DMS114 treated with DMSO at 0.1 percent for 48 hours (cell line): ENCODE results near the gene THADA.

Experiments
- DNase-seq: peaks from one replicate; lab custom pipeline; 2025; ENCODE audit not compliant: unreplicated experiment; lab: John Stamatoyannopoulos, UW

Gene THADA

DNA sequence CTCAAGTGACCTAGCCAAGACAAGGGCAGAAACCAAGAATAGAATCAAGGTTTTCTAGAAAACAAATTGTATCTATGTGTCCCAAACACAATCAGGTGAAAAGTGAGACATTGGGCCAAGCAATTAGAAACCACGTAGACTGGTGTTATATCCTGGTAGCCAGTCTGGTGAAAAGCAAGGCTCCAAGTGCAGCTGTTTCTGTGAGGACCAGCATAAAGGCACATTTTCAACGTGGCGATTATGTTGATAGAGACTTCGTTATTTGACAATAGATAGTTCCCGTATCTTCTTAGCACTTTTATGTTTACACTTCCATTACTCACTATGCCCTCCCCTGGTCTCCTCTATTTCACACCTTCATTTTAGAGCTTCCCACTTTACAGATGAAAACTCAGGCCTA, 266.2 kb downstream of the THADA start:
- DNase-seq, result no peak

DNA sequence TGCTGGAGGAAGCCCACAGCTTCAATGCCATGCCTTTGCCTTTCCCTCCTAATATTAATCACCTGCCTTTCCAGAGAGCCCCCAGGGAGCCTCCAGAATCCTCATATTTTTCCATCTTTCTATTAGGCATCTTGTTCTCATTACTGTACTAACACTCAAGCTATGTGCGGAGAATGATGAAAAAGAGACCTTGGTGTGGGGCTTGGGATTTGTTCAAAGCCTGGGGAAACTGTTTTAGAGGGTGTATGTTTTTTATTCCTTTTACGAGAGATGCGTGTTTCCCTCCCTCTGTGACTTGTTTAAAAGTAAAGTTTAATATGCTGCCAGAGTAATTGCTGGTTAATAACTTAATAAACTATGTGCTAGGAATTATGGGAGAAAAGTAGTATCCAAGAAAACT, 267.0 kb downstream of the THADA start:
- no peak for DNase-seq

DNA sequence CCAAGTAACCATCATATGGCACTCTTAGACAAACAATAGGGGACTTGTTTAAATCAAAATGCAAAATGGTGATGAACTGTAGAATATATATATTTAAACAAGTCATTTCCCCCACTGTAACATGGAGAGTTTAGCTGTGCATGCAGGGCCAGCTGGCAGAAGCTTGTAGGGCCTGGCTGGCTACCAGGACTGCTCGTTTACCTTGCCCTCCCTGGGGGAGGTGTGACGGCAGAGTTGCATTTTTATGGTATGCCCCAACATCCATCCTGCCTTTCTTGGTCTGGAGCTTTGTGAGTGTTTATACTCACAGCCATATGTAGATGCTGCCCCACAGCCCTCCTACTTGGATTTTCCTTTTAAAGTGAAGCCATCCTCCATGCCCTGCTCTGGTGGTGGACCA, 267.7 kb downstream of the THADA start:
- DNase-seq, result no peak

DNA sequence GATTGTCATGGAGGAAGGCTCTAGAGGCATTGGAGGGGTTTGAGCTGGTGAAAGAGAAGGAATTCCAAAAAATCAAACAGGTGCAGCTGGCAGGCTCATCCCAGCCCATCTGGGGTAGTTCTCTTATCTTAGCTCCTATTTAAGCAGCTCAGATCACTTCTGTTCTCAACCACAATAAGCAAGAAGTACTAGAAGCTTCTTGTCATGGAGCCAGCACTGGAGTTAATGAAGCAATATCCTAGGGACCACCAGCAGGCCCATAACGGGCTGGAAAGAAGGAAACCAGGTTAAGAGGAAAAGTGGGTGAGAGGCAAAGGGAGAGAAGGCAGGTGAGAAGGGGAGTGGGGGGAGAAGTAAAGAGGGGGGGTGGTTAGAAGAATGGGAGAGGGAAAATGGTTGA, 268.7 kb downstream of the THADA start:
- DNase-seq, result no peak

DNA sequence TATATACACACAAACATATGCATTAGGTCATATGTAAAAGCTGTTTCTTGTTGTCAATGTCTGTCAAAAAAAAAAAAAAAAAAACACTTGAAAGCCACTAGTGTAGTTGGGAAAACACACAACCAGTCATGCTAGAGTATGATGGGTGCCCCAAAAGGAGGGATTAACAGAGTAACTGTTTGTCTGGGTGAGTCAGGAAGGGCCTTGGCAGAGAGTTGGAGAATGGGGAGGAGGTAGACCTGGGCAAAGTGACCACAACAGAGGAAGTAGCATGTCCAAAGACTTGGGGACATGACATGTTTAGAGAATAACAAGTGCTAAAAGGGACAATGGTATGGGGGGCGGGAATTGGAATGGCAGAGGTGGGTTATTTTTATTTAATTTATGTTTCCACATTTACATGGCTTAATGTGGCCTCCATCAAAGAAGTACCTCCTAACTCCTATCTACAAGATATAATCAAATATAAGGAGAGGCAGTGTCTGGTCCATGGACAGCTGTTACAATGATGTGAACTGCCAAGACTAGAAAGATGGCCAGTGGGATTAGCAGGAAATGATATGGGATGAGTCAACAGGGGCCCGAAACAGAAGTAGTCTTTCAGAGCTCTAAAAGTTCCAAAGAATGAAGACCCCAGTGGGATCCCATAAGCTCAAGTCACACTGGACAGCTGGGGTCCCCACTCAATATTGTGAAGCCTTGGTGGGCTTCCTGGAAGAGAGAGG, 269.6 kb downstream of the THADA start:
- no peak for DNase-seq

DNA sequence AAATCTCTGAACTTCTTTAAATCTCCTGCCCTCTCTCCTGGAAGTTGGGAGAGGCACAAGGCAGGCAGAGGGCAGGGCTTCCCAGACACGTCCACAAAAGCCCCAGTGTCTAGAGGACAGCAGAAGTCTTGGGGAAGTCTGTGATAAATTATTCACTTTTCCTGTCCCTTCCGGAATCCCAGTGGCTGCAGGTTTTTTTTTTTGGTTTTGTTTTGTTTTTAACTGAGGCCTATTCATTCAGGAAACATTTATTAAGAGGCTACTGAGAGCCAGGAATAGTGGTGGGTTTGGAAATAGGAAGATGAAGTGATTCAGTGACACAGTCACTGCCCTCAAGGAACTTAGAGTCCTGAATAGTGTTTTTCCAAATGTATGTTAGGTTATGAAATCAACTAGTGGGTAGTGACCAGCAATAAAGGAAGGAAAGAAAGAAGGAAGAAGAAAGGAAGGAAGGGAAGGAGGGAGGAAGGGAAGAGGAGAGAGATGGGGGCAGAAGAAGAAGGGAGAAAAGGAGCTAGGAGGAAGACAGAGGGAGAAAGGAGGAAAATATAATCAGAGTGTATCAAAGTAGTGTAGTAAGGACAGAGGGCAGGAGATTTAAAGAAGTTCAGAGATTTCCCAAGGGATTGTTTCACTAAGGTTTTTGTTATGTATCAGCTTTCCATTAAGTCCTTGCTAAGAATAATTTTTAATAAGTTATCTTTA, 270.6 kb downstream of the THADA start:
- no peak for DNase-seq

DNA sequence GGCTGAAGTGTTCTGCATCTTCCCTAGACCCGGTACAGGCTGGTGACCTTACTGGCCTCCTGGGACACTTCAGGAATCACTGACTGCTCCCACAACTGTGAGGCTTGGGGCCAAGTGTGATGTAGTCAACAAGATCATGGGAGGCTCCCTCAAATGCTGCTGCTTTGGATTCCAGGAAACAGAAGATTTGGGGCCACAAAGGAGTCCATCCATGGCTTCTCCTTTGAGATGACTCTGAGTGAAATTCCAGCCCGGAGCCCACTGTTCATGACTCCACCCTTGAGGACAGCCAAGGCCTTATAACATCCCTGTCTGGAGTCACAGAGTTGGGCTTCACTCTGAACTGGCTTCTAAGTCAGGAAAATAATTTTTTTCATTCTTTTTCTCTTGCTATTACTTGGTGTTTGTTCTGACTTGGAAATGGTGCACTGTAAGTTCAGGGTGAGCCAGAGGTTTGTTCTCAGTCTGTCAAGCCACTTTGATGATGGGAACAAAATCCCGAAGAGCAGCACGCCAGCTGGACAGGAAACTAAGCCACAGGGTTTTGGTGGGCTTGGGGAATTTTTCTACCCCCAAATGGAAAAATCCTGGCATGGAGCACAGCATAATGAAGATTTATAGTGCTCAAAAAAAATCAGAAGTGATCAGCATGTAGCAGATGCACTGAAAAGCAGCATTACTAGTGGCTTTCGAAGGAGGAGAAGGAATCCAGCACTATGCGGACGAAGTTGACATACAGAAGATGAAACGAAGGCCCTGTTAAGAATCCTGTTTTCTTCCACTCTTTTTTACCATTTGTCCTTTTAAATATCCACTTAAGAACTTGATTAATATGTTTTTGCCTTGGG, 271.4 kb downstream of the THADA start:
- DNase-seq, result no peak

DNA sequence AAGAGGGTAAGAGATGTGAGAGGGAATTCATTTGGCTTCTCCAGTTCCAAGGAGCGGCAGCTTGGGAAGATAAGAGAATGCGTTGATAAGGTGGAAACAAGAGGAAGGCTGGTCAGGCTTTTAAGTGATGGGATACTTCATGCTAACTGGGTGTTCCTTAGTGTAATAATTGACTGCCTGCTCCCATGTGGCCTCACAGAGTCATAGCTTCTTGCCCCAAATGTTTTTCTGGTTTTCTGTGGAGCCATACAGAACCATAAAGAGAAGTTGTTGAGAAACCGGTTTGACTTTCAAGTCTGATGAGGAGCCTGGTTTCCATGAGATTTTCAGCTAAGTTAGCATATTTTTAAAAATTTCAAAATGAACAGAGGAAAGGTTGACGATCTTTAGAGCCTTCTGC, 272.0 kb downstream of the THADA start:
- no peak for DNase-seq

DNA sequence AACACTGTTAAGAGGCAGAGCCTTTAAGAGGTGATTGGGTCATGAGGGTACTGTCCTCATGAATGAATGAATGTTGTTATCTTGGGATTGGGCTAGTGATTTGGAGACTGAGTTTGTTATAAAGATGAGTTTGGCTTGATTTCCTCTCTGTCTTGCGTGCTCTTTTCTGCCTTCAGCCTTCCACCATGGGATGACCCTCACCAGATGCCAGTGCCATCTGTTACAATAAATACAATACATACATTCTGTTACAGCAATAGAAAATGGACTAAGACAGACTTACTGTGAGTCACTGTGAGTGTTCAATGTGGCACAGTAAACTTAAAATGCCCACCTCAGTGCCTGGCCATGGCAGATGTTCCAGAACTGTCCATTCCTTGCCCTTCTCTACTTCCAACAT, 274.4 kb downstream of the THADA start:
- DNase-seq, result no peak

DNA sequence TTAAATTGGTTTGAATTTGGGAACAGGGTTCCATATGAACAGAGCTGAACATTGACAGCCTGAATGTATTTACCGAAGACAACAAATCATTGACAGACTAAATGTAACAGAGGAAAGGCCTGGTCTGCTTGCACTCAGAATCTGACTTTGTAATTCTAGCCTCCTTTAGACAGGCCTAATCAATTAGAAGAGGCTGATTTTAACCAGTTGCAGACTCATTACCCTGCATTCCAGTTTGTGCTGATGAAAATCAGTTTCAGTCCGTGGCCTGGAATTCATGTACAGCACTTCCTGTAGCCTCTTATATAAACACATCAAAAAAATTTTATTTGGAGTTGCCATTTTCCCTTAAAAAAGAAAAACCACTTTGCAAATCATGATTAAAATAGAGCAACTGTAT, 276.3 kb downstream of the THADA start:
- DNase-seq, result no peak

DNA sequence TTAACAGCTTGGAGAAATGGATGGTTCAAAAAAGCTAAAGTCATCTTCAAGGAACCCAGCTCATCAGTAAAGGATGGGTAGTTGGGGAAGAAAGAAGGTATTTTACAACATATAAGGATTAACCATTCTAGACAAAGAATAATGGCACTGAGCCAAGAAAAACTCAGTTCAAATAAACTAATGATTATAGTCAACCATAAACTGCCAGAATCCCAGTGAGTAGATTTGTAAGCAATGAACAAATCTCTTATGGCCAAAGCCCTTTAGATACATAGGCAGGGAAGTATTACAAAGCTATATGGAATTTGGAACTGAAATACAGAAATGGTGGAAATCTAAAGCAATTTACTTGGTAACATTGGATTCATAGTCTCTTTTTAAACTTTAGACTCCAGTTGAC, 277.0 kb downstream of the THADA start:
- no peak for DNase-seq

DNA sequence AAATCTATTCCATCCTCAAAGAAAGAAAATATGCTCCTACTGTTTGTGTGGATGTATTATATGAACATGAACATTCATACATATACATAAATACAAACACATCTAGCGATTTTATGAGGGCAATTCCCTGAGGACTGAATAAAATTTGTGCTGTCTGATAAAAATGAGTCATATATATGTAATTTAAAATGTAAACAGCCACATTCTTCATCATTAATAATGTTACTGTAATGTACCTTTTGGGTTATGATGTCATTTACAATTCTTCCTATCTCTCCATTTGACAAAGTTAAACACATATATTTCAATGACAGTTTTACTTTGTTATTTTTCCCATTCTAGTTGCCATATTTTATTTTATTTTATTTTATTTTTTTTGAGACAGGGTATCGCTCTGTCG, 278.2 kb downstream of the THADA start:
- DNase-seq, result no peak

DNA sequence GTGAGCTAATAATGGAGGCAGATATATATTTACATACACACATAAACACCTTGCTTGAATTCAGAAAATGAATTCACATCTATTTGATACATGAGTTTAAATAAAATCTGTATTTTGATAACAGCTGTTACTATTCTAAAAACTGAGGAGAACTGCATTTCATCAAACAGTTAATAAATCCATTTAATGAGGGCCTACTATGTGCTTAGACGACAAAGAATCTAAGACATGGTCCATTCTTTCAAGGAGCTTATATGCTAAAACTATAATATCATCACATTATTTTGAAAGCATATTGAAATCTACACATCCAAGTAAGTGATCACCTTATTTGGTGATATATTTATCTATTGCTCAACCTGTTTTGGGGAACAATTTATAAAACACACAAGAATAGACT, 278.6 kb downstream of the THADA start:
- no peak for DNase-seq

DNA sequence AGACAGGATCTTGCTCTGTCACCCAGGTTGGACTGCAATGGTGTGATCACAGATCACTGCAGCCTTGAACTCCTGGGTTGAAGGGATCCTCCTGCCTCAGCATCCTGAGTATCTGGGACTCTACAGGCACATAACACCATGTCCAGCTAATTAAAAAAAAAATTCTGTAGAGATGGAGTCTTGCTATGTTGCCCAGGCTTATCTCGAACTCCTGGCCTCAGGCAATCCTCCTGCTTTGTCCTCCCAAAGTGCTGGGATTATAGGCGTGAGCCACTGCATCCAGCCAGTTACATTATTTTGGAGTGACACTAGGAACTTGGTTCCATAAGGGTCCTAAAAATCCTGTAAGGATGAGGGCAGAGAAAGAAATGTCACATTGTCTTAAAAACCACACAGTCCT, 280.4 kb downstream of the THADA start:
- DNase-seq, result no peak

DNA sequence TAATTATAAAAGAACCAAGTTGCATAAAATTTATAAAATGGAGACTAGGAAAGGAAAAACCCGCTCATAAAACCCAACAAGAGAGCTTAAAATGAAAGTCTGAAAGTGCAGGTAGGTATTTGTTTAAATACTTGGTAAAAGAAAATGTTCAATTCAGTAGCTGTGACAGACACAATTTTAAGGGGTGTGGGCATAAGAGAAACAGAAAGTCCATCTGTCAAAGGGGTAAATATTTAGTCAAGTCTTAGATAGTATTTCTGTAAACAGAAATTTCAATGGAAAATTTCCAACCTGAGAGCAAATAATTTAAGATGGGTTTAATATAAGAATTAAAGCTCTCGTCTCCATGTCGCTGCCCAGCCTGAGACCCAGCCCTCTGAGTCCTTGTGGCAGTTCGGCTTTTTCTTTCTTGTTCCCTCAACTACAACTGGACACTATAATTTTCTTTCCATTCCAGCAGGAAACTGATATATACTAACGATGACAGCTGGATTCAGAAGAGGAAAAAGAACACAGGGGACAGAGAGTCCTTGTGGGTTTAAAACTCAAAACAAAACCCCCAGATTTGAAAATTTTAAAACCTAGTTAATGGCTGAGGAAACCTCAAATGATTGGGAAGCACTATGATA, 281.4 kb downstream of the THADA start:
- no peak for DNase-seq

DNA sequence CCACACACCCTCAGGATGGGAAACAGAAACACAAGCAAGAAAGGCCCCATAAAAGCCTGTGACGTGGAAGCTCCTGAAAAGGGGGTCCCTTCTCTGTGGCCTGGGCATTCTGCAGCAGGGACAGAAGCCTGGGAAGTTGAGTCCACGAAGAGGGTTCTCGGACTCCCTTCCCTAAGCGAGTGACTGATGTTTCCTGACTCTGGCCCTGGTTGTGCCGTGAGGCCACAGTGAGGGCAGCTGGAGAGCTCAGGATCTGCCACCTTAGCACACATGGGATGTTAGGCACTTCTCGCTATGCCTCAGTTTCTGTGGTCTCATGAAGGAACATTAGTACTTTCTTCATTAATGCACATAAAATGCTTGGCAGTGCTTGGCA, 282.2 kb downstream of the THADA start:
- no peak for DNase-seq

DNA sequence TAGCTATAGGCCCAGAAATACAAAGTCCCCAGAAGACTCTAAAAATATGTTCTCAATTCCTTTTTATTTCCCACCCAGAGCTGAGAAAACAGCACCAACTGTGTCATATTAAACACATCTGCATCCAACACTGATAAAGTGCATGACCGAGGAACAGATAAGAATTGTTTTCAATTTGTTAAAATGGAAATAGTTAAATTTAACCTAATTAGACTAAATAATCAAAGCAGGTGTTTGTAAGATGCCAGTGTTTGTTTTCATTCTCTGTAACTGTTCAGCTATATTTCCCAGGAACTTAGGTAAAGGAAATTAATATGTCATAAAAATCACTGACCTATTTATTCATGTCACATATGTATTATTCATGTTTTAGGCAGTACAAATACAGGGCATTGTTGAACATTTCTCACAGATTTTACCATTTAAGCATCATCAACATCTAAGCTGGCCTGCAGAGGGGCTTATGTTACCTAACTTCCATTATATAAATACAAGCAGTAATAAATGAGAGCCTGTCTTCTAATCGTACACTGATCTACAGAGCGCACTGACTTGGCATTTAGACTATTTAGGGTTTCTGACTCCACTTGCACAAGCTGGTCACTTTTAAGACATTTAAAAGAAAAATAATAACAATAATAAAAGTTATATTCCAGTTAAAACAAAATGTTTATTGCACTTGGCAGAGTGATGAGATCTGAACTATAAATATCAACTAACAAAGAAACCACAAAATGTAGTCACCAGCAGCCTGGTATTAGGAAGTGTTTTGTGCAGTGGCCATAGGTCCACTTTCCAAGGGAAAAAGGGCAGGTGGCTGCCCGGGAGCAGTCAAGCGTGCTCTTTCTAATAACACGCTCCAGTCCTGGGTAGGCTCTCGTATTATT, 282.8 kb downstream of the THADA start:
- DNase-seq, result no peak

DNA sequence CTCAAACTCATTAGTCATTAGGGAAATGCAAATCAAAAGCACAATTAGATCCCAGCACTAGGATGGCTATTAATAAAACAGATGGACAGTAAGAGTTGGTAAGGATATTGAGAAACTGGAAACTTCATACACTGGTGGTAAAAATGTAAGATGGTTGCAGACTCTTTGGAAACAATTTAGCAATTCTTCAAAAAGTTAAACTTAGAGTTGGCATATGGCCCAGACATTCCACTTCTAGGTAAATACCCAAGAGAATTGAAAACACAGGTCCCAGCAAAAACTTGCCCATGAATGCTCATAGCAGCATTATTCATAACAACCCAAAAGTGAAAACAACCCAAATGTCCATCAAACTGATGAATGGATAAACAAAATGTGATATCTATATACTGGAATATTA, 284.6 kb downstream of the THADA start:
- no peak for DNase-seq

DNA sequence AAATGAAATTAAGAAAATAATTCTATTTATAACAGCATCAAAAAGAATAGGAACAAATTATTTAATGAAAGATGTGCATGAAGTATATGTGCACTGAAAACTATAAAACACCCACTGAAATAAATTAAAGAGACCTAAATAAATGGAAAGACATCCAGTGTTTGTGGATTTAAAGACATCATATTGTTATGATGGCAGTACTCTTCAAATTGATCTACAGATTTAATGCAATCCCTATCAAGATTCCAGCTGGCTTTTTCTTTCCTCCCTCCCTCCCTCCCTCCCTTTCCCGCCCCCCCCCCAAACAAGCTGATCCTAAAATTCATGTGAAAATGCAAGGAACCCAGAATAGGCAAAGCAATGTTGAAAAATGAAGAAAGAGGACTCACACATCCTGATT, 285.9 kb downstream of the THADA start:
- no peak for DNase-seq

DNA sequence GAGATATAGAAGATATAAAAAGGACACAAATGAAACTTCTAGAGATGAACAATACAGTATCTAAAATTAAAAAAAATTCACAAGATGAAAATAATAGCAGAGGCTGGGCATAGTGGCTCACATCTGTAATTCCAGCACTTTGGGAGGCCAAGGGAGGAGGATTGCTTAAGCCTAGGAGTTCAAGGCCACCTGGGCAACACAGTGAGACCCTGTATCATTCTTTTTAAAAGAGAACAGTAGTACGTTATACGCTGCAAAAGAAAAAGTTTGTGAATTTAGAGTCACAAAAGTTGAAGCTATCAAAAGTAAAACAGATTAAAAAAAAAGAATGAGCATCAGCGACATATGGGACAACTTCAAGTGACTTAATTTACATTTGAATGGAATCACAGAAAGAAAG, 287.9 kb downstream of the THADA start:
- DNase-seq, result no peak

DNA sequence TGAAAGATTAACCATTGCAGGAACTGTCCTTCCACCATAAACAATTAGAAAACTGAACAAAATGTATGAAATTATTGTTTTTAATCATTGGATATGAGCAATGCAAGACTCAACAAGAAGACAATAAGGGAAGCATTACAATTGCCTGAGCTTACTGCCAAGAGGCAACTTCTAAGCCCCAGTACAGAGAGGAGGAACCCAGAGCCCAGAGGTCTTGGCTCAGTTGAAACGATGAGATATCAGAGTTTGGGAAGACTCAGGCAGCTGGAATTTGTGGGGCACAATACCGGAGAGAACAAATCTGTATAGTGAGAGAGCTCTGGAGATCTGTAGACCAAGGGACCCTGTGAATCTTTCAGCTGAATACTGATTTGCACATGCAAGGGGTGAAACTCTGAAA, 288.8 kb downstream of the THADA start:
- no peak for DNase-seq
